HL-60 (cell line): Measurements from ENCODE around the gene SLC2A9.

Experiments
- DNase-seq, 2 experiments: peaks; one replicate each; pipeline ENCODE4 v3.0.0-alpha.2; 2010 to 2020; ENCODE audit warnings: low read depth in 1 of 2, low spot score in 1 of 2
- H3K27ac ChIP-seq: fragments of 250-450 bp; sonication (Bioruptor Pico); replicated peaks from 2 replicates; pipeline ENCODE4 v1.5.1; 2020; ENCODE audit warnings: mild to moderate bottlenecking, moderate library complexity
- H3K27me3 ChIP-seq: fragments of 250-450 bp; sonication (Bioruptor Pico); 2 replicates; pipeline ENCODE4 v1.5.1; 2021; ENCODE audit warnings: mild to moderate bottlenecking, moderate library complexity; ENCODE audit not compliant: insufficient read depth, poor library complexity, severe bottlenecking
- H3K4me3 ChIP-seq: replicated peaks from 2 replicates; pipeline ENCODE4 v1.5.1; 2011; ENCODE audit warnings: mild to moderate bottlenecking, control low read depth, low read length; ENCODE audit not compliant: insufficient read depth
- GABPA ChIP-seq: IDR thresholded peaks from 2 replicates; pipeline ENCODE4 v1.6.1; 2012; ENCODE audit warnings: low read depth
- POLR2AphosphoS5 ChIP-seq: IDR thresholded peaks from 2 replicates; pipeline ENCODE4 v1.6.1; 2012; ENCODE audit warnings: low read depth
- REST ChIP-seq: IDR thresholded peaks from 2 replicates; pipeline ENCODE4 v1.6.1; 2012; ENCODE audit warnings: low read depth; ENCODE audit not compliant: insufficient replicate concordance
- SPI1 ChIP-seq: IDR thresholded peaks from 2 replicates; pipeline ENCODE4 v1.6.1; 2012; ENCODE audit warnings: low read depth, mild to moderate bottlenecking, borderline replicate concordance
- TF ChIP-seq, protein P1 (sequence below): IDR thresholded peaks from one replicate; pipeline ENCODE4 v1.5.1; 2011; ENCODE audit warnings: low read length, control low read depth, inconsistent platforms; ENCODE audit not compliant: insufficient read depth

The SLC2A9 gene

GRCh38 chr4:10045481-10045880 lies 24.2 kb upstream of the SLC2A9 start:
- Histone ChIP-seq H3K27me3 (no peaks in the 10 kb centered on the region), H3K4me3 (no peak overlapping the region), H3K27ac (0 out of 2 replicates have a peak overlapping the region, but pooled peaks have one; percentile 8)
- no peak for TF ChIP-seq REST
- no peak for TF ChIP-seq GABPA
- TF ChIP-seq, protein P1, sequence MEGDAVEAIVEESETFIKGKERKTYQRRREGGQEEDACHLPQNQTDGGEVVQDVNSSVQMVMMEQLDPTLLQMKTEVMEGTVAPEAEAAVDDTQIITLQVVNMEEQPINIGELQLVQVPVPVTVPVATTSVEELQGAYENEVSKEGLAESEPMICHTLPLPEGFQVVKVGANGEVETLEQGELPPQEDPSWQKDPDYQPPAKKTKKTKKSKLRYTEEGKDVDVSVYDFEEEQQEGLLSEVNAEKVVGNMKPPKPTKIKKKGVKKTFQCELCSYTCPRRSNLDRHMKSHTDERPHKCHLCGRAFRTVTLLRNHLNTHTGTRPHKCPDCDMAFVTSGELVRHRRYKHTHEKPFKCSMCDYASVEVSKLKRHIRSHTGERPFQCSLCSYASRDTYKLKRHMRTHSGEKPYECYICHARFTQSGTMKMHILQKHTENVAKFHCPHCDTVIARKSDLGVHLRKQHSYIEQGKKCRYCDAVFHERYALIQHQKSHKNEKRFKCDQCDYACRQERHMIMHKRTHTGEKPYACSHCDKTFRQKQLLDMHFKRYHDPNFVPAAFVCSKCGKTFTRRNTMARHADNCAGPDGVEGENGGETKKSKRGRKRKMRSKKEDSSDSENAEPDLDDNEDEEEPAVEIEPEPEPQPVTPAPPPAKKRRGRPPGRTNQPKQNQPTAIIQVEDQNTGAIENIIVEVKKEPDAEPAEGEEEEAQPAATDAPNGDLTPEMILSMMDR = no peak
- no peak for TF ChIP-seq POLR2AphosphoS5
- no peak for TF ChIP-seq SPI1
- no peak for DNase-seq

DNA sequence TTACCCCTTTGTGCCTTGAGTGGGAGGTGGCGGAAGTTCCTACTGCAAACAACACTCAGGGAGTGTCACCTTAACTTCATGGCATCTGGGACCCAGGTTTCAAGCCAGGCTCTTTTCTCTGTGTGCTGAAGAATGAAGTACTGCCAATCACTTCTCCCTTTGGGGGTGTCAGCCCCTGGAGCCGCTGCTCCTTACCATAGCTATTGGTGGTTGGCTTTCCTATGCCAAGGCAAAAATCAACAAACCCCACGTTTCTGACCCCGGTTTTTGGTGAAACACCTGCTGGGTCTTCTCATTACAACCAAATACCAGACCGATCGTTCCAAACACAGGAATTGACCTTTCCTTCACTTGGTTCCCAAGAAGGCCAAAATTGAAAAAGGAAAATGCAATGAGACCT lies 19.7 kb upstream of the SLC2A9 start:
- no peak for DNase-seq
- H3K27me3 ChIP-seq = no peaks in the 10 kb centered on the region
- no peak overlapping the region for H3K4me3 ChIP-seq
- no peak for TF ChIP-seq POLR2AphosphoS5
- TF ChIP-seq, protein P1 = no peak
- no peak for TF ChIP-seq SPI1
- no peak for TF ChIP-seq REST
- TF ChIP-seq GABPA = no peak
- no peak overlapping the region for H3K27ac ChIP-seq

DNA sequence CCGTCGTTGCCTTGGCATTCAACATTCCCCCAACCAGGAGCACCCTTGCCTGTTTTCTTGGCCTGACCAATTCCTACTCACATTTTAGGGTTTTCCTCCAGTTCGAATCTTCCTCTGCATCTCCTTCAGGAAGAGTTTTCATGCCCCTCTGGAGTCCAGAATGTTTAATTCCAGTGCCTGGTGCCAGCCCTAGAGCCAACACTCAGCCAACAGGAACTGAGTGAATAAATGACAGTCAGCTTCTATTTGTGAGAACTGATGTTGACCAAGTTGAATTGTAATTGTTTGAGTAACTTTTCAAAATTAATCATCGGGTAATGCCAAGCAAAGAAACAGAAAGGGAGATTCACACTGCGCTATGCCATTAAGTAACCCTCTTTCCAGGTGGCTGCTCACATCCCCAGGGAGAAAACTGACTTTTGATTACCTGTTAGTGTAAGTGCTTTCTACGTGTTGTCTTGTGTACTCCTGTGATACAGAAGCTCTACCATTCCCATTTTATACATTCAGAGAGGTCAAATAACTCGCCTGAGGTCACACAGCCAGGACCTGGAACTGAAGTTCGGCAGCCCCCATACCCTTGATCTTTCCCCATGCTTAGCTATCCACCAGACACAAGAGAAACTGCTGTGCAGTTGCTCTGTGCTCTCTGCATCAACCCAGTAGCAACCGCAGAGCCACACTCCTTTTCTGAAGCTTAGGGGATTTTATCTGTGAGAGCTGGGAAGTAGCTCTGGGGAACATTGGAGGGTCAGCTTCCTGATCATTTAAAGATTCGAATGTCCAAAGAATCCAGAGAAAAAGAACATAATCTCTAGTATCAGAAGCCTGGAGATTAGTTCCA lies 19.0 kb upstream of the SLC2A9 start:
- Histone ChIP-seq H3K4me3 (no peak overlapping the region), H3K27me3 (no peaks in the 10 kb centered on the region), H3K27ac (no peak overlapping the region)
- DNase-seq = no peak
- TF ChIP-seq, protein P1 = no peak
- no peak for TF ChIP-seq POLR2AphosphoS5
- no peak for TF ChIP-seq GABPA
- no peak for TF ChIP-seq SPI1
- no peak for TF ChIP-seq REST
